NCI-H345 (cell line): ENCODE data around the gene CABLES1.

Source experiments
- DNase-seq: peaks from one replicate; lab custom pipeline; 2025; lab: John Stamatoyannopoulos, UW

CABLES1 gene

DNA sequence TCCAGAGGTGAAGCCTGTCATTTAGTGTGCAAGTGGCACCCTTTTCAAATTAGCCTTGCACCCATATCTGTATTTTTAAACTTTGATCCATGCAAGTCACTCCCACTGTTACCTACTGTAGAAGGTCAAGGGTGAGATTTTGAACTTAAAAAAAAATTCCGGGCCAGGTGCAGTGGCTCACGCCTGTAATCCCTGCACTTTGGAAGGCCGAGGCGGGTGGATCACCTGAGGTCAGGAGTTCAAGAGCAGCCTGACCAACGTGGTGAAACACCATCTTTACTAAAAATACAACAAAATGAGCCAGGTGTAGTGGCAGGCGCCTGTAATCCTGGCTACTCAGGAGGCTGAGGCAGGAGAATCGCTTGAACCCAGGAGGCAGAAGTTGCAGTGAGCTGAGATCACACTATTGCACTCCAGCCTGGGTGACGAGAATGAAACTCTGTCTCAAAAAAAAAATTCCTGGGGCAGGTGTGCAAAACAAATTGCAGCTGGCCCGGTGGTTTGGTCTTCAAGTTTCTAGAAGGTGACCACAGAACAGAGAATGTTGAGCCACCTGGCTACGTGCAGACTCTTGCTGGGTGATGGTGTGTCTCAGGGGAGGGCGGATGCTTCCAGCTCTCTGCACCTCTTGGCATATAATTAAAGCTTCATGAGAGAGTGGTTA lies 106.7 kb downstream of the CABLES1 start:
- peak; percentile 39 for DNase-seq

DNA sequence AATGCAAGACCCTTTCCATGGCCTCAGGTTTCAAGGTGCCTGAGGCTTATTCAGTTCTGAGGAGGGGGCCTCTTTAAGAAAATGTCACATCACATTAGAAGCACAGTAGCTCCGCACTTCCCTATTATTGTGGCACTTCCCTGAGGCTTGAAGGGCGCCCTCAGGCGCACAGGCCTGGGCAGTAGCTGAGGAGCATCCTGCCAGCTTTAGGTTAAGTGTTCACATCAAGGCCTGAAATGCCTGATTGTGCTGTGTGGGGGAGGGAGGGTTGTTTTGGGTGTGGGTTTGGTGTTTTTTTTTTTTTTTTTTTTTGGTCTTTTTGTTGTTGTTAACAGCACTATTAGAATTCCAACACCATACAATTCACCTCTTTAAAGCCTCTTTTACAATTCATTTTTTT lies 107.9 kb downstream of the CABLES1 start:
- peak; percentile 40 for DNase-seq

DNA sequence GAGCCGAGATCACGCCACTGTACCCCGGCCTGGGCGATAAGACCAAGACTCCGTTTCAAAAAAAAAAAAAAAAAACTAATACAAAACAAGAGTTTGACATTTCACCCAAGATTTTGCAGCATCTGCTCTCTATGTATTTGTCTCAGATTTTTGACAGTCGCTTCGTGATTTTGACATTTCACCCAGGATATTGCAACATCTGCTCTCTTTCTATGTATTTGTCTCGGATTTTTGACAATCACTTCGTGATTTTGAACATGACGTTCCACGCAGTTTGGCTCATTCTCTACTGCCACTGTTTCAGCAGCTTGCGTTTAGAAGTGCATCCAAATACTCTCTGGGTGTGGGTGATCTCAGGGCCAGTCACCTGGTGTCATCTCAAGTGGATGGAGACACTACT lies 108.5 kb downstream of the CABLES1 start:
- DNase-seq, result no peak

DNA sequence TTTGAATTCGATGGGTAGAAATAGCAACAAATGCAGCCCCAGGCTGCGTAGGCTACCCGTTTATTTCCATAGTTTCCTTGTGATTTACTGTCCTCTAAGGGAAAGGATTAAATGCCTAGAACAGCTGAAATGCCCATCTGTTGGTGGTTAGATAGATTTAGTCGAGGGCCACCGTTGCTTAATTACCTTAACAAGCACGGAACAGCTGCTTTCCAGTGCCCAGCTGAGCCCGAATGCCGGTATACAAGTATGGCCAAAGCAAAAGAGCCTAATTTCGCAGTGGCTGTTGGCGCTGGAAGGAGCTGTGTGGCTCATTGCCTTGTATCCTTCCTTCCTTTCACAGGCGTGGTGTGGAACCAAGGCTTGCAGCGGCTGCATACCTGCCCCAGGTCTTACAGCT lies 109.1 kb downstream of the CABLES1 start:
- no peak for DNase-seq

DNA sequence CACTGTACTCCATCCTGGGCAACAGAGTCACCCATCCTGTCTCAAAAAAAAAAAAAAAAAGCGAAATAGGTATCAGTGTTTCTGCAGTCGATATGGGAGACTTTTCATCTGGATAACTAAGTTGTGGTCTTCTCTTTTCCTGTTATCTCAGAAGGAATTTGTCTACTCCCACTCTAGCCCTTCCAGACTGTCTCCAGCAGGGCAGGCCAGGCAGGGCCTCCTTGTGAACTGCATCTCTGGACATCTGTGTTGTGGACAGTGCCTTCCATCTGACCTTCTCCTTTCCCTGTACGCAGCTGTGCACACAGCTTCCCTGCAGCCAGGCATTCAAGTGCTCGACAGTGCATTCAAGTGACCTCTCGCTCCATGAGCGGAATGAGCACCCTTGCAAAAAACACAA lies 110.2 kb downstream of the CABLES1 start:
- DNase-seq, result no peak

DNA sequence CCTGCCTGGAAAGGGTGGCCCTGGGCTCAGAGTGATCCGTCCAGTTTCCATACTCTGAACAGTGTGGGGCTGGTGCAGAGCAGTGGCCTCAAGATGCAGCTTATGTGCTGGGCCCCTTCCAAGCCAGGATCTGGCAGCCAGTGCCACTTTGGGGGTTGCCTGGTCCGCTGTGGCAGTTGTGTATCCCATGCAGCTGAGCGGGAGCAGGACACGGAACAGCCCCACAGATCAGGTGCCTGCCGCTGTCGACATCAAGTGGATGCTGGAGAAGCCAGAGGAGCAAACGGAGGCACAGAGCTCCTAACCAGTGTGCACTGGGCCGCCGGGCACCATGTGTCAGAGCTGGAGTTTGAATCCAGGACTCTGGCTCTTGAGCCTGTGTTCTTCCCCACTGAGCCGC lies 112.0 kb downstream of the CABLES1 start:
- no peak for DNase-seq

DNA sequence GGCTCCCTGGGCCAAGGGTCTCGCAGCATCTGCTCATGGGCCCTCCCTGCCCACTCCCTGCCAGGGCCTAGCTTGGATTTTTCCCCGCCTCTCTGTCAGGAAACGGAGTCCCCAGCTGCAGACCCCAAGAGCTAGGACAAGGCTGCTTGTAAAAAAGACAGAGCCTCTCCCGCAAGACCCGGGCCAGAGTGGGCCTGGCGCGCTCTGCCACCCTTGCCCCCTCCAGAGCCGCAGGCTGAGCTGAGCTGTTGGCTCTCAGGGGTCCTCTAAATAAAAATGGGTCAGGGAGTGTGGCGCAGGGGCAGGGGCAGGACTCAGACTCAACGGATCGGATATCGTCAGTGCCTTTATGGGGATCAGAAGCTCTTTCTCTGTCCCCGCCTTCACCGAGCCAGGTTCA lies 112.6 kb downstream of the CABLES1 start:
- DNase-seq, result no peak

DNA sequence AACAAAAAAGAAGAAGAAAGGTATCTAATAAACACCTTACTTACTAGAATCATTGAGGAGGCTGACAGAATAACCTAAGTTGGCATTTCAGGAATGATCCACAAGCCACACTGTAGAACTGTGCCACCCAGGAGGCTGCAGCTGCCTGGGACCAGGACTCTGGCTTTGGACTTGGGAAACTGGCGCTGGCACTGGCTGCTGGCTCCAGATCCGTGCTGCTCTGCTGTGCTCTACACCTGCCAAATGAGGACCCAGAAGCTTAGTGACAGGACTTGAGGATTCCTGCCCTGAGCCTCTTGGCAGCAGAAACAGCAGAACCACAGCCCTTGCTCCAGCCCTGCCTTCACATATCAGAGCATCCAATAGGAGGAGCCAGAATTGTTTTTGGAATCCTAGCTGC lies 113.5 kb downstream of the CABLES1 start:
- DNase-seq, result no peak

DNA sequence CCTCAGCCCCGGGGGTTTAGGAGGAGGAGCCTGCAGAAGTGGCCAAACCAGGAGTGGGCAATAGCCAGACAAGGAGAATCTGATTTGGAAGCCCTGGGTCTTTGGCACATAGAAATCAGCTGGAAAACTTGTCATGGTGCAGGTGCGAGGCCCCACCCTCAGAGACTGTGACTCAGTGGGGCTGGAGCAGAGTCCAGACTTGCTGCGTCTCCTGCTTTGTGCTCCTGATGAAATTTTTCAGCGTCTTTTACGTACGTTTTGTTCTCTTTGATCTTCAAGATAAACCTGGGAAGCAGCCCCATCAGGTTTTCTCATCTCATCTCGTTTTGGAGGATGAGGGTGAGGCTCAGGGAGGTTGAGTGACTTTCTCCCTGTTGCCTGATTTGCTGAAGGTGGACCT lies 114.1 kb downstream of the CABLES1 start:
- no peak for DNase-seq

DNA sequence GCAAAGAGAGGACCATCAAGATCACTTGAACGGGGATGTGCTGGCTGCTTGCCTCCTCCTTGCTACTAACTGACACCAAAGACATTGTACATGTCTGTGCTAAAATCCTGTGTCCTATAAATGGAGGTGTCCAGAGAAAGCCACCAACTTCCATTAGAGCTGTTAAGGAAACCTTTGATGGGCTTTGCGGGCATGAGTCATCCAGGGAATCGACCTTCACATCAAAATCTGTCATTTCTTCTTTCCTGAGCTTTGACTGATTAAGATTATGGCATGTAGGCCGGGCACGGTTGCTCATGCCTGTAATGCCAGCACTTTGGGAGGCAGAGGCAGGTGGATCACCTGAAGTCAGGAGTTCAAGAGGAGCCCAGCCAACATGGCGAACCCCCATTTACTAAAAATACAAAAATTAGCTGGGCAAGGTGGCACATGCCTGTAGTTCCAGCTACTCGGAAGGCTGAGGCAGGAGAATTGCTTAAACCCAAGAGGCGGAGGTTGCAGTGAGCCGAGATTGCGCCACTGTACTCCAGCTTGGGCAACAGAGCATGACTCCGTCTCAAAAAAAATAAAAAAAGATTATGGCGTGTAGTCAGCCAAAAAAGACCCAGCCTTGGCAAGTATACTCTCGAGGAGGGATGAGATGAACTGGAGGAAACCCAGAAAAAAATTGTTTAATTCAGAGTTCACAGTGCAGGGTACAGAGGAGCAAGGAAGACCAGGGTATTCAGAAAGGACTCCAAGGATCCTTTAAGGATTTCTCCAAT lies 115.8 kb downstream of the CABLES1 start:
- DNase-seq, result no peak

DNA sequence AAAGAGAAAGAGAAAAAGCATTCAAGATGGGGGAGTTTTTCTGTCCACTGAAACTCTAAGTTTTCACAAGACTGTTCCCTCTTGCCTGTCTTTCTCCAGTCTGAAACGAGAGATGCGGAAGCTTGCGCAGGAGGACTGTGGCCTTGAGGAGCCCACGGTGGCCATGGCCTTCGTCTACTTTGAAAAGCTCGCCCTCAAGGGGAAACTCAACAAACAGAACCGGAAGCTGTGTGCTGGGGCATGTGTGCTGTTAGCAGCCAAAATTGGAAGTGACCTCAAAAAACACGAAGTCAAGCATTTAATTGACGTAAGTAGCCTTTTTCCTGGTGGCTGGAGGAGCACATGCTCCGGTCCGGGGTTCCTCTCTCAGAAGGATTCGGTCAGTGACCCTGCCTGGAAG lies 118.3 kb downstream of the CABLES1 start:
- DNase-seq, result no peak

DNA sequence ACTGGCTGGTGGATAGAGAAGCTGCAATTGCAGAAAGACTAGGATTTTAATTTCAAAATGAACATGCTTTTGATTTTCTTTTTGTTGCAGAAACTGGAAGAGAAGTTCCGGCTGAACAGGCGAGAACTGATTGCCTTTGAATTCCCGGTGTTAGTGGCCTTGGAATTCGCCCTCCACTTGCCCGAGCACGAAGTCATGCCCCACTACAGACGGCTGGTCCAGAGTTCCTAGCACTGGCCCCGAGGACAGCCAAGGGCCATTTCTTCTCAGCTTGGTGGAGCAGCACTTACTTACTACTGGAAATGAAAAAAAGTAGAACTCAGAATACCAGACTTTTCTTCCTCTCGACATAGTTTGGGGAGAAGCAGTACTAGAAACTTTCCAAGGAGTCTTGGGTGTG lies 121.9 kb downstream of the CABLES1 start:
- no peak for DNase-seq

DNA sequence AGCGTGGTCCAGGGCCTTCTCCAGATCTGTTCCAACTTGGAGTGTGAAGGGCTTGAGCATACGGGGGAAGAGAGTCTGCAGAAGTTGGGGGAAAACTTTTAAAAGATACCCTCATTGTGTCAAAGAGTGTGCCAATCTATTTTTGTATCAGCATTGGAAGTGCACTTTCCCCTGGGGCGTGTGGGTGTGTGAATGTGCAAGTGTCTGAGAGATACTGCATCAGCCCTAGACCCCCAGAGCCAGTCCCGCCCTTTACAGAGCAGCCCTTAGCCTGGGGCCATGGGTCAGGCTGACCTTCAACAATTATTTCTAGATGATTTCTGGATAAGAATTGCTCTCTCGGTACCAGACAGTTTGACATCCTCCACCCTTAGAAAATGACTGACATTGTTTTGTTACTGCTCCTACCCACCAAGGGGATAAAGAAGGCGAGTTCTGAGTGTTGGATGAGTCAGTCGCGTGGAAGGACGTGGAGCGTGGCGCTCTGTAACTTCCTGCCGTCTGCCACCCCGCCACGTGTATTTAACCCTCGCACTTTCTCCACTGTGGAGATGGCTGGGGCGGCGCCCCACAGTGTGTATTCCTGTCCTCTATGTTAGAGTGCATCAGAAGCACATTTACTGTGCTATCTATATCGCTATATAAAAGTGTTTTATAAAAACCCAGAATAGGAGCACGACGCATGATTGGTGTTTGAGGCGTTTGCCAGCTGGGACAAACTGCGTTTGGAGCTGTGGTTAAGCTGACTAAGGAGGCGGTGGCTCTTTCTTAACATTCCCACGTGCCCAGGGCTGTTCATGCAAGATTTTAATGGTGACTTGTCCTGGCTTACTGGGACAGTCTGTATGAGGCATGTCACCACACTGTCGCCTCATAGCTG lies 122.6 kb downstream of the CABLES1 start:
- DNase-seq, result no peak

DNA sequence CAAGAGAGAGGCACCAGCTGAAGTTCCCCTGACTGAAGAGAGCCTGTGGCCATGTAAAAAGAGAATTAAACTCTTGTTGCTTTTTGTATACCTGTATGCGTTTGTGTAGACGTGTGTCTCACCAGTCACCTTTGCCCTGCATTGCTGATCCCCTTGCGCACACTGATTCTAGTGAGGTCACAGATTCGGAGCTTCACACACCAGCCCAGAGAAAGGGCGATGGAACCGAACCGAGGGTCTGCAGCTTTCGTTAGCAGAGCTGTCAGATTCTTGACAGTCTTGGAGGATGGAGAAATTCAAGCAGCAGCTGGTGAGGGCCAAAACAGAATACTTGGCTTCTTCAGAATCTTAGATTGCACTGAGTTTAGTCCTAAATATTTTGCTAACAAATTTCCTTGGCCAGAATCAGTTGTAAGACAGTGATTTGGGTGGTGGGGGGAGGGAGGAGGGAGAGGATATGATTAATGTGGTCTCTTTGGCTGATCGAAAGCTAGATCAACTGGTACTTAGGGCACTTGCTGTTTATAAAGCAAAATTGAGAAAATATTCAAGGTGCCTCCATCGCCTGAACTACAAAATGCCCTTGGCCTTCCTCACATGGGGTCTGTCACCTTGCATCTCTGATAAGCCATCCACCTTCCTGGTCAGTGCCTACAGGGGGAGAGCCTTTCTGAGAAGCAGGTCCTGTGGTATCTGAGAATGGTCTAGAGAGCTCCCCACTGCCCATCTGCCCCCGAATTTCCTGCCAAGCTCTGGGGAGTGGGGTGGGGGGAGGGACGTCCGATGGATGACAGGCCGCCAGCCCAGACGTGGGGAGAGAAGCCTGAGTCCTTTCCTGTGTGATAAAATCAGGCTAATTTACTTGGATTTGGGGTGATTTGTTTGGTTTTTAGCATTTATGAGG lies 123.5 kb downstream of the CABLES1 start:
- no peak for DNase-seq

DNA sequence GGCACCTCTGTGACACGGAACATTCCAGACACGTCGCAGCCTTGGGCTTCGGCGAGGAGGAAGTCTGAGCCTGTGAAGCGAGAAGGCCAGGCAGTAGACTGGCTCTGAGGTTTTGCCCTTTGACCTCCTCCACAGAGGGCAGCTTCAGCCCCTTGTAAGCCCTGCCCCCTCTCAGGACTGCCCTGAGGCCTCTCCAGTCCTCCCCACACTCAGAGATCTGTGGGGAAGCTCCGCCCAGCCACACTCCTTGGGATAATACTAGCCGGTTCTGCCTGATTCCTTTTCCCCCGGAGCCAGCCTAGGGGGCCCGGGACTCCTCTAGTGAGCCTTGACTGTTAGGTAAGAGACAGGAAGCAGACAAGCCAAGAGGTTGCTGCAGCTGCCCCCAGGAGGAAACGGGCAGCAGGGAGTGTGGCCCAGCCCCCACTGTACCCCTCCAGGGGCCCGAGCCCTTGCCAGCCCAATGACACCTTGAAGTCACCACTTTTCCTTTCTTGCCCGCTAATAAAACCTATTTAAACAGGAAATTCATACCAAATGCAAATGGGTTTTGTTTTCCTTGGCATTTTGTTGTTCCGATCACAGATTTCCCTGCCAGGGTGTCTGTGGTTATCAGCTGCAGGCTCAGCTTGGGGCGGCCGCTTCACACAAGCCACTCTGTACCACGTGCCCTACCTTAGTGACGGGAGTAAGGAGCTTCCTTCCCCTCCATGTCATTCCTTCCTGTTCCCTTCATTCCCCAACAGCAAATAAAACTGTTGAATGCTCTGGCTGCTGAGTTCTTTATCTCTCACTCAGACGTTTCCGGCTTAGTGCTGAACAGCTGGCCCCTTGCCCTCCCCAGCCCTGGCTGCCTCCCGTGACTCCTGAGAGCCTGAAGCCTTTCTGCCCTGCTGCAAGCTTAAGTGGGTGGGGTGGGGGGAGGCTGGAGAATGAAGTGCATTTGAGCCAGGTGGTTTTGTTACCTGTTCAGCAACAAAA lies 124.7 kb downstream of the CABLES1 start:
- peak; percentile 93 for DNase-seq

DNA sequence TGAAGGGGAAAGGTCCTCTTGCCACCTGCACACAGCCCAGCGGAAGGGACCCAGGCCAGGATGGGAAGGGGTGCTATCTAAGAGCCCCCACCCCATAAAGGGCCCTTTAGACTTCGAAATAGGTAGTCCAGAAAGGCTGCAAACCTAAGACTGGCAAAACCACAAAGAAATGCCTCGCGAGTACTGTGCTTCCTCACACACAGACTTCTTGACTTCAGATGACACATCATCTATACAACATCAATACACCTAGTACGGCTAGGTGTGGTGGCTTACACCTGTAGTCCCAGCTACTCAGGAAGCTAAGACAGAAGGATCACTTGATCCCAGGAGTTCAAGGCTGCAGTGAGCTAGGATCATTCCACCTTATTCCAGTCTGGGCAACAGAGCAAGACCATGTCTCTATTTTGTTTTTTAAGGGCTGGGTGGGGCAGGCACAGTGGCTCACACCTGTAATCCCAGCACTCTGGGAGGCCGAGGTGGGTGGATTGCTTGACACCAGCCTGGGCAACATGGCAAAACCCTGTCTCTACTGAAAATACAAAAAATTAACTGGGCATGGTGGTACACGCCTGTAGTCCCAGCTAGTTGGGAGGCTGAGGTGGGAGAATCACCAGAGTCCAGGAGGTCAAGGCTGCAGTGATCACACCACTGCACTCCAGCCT lies 125.8 kb downstream of the CABLES1 start:
- no peak for DNase-seq

DNA sequence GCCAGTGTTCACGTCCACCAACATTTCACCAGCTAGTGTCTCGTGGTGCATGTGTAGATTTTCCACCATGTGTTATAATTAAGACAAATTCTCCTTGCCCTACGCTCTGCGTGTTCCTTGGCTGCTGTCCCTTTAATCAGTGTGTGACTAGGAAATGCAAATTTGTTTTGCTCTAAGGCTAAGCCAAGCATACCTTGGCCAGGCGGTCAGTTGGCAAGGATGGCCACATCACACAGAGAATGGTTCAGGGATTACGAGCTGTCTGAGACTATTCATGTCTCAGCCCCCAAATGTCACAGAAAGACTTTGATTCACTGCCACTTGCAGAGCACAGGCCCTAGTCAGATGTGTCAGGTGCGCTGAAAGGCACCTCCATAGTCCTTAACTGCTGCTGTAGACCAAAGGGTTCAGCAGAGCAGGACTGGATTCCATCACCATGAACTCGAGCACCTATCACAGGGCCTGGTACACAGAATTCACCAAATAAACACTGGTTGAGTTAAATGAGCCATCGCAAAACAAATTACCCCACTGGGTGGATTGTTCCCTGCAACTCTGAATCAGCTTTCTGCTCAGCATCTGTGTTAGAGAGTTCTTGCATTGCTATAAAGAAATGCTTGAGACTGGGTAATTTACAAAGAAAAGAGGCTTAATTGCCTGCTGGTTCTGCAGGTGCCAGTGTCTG lies 128.4 kb downstream of the CABLES1 start:
- DNase-seq, result no peak

DNA sequence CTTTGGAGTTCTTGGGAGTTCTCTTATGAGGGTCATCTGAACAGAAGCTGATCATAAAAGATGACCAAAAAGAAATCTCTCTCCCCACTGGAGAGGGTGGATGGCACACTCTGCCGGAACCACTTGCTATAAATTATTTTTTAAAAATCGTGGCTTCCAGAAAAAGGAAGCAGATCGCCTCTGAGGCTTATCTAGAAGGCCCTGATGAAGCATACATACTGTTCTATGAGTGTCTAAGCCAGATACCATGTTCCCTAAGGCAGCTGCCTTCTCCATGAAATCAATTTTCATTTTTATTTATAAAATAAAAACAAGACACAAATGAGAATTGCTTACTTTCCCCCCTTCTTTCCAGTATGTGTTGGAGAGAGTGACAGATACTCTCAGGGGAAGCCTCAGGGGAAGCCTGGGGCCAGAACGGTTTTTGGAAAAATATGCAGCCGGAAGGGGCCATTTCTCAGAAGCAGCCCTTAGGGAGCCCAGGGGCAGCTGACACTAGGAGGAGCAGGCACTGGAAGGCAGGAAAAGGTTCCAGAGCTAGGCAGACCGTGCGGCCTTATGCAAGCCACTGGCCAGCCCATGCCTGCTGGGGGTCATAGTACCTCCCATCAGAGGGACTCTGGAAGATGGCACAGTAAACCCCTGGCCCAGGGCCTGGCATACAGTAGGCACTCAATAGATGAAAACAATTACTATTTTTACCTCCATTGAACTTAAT lies 130.6 kb downstream of the CABLES1 start:
- no peak for DNase-seq
